Left forelimb (tissue), 1 donor: ENCODE data around the gene SLC35F4.

Source experiments
- DNase-seq: peaks from one replicate; pipeline ENCODE4 v3.0.0-alpha.2; 2018; ENCODE audit warnings: low spot score

The SLC35F4 gene

GRCh38 chr14:57848353-57848752, 17.5 kb downstream of the SLC35F4 start:
- DNase-seq, result no peak

- DNase-seq, result no peak
These were observed 18.2 kb downstream of the SLC35F4 start for GRCh38 chr14:57847706-57848105.

GRCh38 chr14:57847096-57847495, 18.8 kb downstream of the SLC35F4 start:
- no peak for DNase-seq

GRCh38 chr14:57846596-57846995, 19.3 kb downstream of the SLC35F4 start:
- no peak for DNase-seq

- DNase-seq, result no peak
These were observed 19.9 kb downstream of the SLC35F4 start for GRCh38 chr14:57845802-57846531.

- DNase-seq, result no peak
These were observed 20.6 kb downstream of the SLC35F4 start for GRCh38 chr14:57845316-57845715.

- DNase-seq, result no peak
These were observed 28.6 kb downstream of the SLC35F4 start for GRCh38 chr14:57837267-57837666.

GRCh38 chr14:57835766-57836165, 30.1 kb downstream of the SLC35F4 start:
- DNase-seq, result no peak

- DNase-seq, result no peak
These were observed 30.9 kb downstream of the SLC35F4 start for GRCh38 chr14:57834961-57835360.

GRCh38 chr14:57834001-57834598, 31.8 kb downstream of the SLC35F4 start:
- no peak for DNase-seq

- DNase-seq, result no peak
These were observed 32.6 kb downstream of the SLC35F4 start for GRCh38 chr14:57833323-57833722.

- no peak for DNase-seq
These were observed 33.9 kb downstream of the SLC35F4 start for GRCh38 chr14:57831981-57832380.

- no peak for DNase-seq
These were observed 37.2 kb downstream of the SLC35F4 start for GRCh38 chr14:57828713-57829112.

- DNase-seq, result no peak
These were observed 42.8 kb downstream of the SLC35F4 start for GRCh38 chr14:57823015-57823660.

- no peak for DNase-seq
These were observed 43.8 kb downstream of the SLC35F4 start for GRCh38 chr14:57822081-57822480.

GRCh38 chr14:57820581-57820980, 45.3 kb downstream of the SLC35F4 start:
- no peak for DNase-seq

GRCh38 chr14:57818511-57818910, 47.4 kb downstream of the SLC35F4 start:
- DNase-seq, result no peak

- DNase-seq, result no peak
These were observed 49.2 kb downstream of the SLC35F4 start for GRCh38 chr14:57816568-57817284.

- no peak for DNase-seq
These were observed 51.2 kb downstream of the SLC35F4 start for GRCh38 chr14:57814726-57815125.

GRCh38 chr14:57812741-57813140, 53.2 kb downstream of the SLC35F4 start:
- DNase-seq, result no peak

GRCh38 chr14:57811998-57812546, 53.8 kb downstream of the SLC35F4 start:
- DNase-seq, result no peak

GRCh38 chr14:57809808-57810207, 56.1 kb downstream of the SLC35F4 start:
- no peak for DNase-seq
